ENCODE measurements around the gene ECHS1. TPM values are rescaled to one million over a fixed set of nuclear protein-coding genes. Genes with fewer than 3 reads are reported as not detected.

Gene ECHS1
- total and polyA plus RNA-seq, 2 of the 8 experiments (the other 6 are each of a cell fraction or from before 2014, with no cell fraction given): 41.7 to 101 TPM

- Histone ChIP-seq H3K9ac (replicated peaks in 1 of 4; ENCODE audit: extremely low read depth in 1 of 4, low read depth in 3 of 4, low read length in 3 of 4) (no peak overlapping the region; a peak in 1 of 7 replicates), H3K79me2 (ENCODE audit: control insufficient read depth in 1 of 2, insufficient read depth in 2 of 2, low read length in 2 of 2) (no peaks in the 10 kb centered on the region), H3K4me3 (ENCODE audit: extremely low read depth in 1 of 4, insufficient read depth in 2 of 4, low read depth in 3 of 4, low read length in 4 of 4) (peak overlapping the region; percentile 47 to 82 (median 72)), H3K14ac (ENCODE audit: insufficient read length) (no peak overlapping the region), H3K27ac (ENCODE audit: low read depth, low read length) (no peak overlapping the region), H4K91ac (replicated peaks; ENCODE audit: insufficient read length, low read length) (no peak overlapping the region), H3K27me3 (replicated peaks in 1 of 4; ENCODE audit: control insufficient read depth in 3 of 4, extremely low read depth in 1 of 4, insufficient read depth in 3 of 4, low read length in 3 of 4) (peaks cover 8 to 48% (median 30%) of the 10 kb centered on the region in 4 experiments), H3K4ac (replicated peaks; ENCODE audit: insufficient read length, low read depth, low read length) (no peak overlapping the region), H2BK20ac (ENCODE audit: low read length) (no peak overlapping the region), H2AFZ (ENCODE audit: low read length) (peak overlapping the region; percentile 84), H2BK12ac (ENCODE audit: low read depth, low read length) (0 out of 2 replicates have a peak overlapping the region, but pooled peaks have one; percentile 9), H3K36me3 (ENCODE audit: control insufficient read depth in 2 of 4, insufficient read depth in 4 of 4, low read length in 3 of 4) (no peaks in the 10 kb centered on the region), H4K5ac (ENCODE audit: insufficient read length, low read depth, low read length) (no peak overlapping the region), H3K23me2 (ENCODE audit: low read depth, low read length) (peaks cover 15% of the 10 kb centered on the region; the same call in 1 of the 2 replicates), H2AK5ac (ENCODE audit: low read depth, low read length) (no peak overlapping the region), H3K4me1 (replicated peaks in 1 of 4; ENCODE audit: control insufficient read depth in 3 of 4, insufficient read depth in 4 of 4, low read length in 3 of 4) (peaks cover 0 to 3% (median under 1%) of the 10 kb centered on the region in 4 experiments; a peak in 4 of 7 replicates), H4K20me1 (replicated peaks in 1 of 2; ENCODE audit: control insufficient read depth in 1 of 2, insufficient read depth in 2 of 2, low read length in 2 of 2) (peaks cover 0 to 4% of the 10 kb centered on the region in 2 experiments), H3K56ac (replicated peaks; ENCODE audit: insufficient read length, low read depth, low read length) (peak overlapping the region; percentile 16), H2BK5ac (ENCODE audit: low read depth, low read length) (no peak overlapping the region; the same call in 1 of the 2 replicates), H2BK15ac (ENCODE audit: low read length) (peak overlapping the region; percentile 61; the same call in 1 of the 2 replicates), H4K8ac (ENCODE audit: extremely low read depth, insufficient read depth, low read length) (peak overlapping the region; percentile 80), H3K9me3 (ENCODE audit: insufficient read depth in 2 of 2, low read depth in 1 of 2, low read length in 1 of 2) (no peaks in the 10 kb centered on the region), H3K4me2 (ENCODE audit: insufficient read depth in 1 of 2, low read depth in 2 of 2, low read length in 2 of 2) (peak overlapping the region; percentile 87 to 100), H2BK120ac (replicated peaks; ENCODE audit: low read depth, low read length) (no peak overlapping the region), H3K18ac (ENCODE audit: extremely low read depth, low read length) (peak overlapping the region; percentile 48; the same call in 1 of the 2 replicates), H3K79me1 (ENCODE audit: low read depth, low read length) (no peaks in the 10 kb centered on the region), H3K23ac (ENCODE audit: insufficient read length) (no peak overlapping the region)
- CTCF ChIA-PET (ENCODE audit: partially characterized antibody): interaction anchor here (0.6 to 3.0 kb wide), 2 partner anchors 9 to 50 kb away, joined by 4 to 15 read pairs; no protein-coding TSS in a partner anchor
- 1% methylated on average over 58 of the region's 90 CpGs; no CpG with 5 or more reads in 1 of the 2 experiments for WGBS, 2 experiments (ENCODE audit: extremely low coverage in 1 of 2, insufficient coverage in 1 of 2, insufficient read length in 1 of 2, insufficient replicate concordance in 2 of 2, low coverage in 1 of 2, low lambda C conversion rate in 2 of 2, missing lambda C conversion rate in 1 of 2)
- POLR2A ChIA-PET (ENCODE audit: partially characterized antibody): interaction anchor here (0.6 to 3.3 kb wide), 8 partner anchors 14 to 45 kb away, joined by 3 to 25 read pairs (median 6); partner anchors contain the start of genes FUOM, MTG1 and PRAP1
- DNase-seq (ENCODE audit: low read depth in 1 of 2, low spot score in 2 of 2): peak in 1 of 2 experiments; percentile 82
- no peak for FAIRE-seq
- TF ChIP-seq EGR1 (IDR thresholded peaks at IDR 0.05; ENCODE audit: borderline replicate concordance, low read depth, low read length): no peak
- TF ChIP-seq KDM1A (IDR thresholded peaks at IDR 0.05; ENCODE audit: borderline replicate concordance, low read length): no peak
- 0 out of 2 replicates have a peak, but pooled peaks have one; percentile 12 for TF ChIP-seq SP4 (IDR thresholded peaks at IDR 0.05; ENCODE audit: low read length)
- TF ChIP-seq CHD1 (IDR thresholded peaks at IDR 0.05; ENCODE audit: low read depth, low read length): no peak
- peak; percentile 80 for TF ChIP-seq KDM4A (IDR thresholded peaks at IDR 0.05; ENCODE audit: low read depth, low read length, severe bottlenecking)
- no peak for TF ChIP-seq USF2 (IDR thresholded peaks at IDR 0.05; ENCODE audit: low read length)
- TF ChIP-seq JUN (IDR thresholded peaks at IDR 0.05; ENCODE audit: low read depth, low read length): no peak
- TF ChIP-seq POU5F1 (IDR thresholded peaks at IDR 0.05; ENCODE audit: low read depth, low read length): no peak
Observed at GRCh38 chr10:133378251-133379096, 5.3 kb upstream of the ECHS1 start.
